ENCODE measurements around the gene KDM4C.
A peak's percentile ranks its signal among the peaks of the same experiment; 100 is the strongest.

The KDM4C gene

DNA sequence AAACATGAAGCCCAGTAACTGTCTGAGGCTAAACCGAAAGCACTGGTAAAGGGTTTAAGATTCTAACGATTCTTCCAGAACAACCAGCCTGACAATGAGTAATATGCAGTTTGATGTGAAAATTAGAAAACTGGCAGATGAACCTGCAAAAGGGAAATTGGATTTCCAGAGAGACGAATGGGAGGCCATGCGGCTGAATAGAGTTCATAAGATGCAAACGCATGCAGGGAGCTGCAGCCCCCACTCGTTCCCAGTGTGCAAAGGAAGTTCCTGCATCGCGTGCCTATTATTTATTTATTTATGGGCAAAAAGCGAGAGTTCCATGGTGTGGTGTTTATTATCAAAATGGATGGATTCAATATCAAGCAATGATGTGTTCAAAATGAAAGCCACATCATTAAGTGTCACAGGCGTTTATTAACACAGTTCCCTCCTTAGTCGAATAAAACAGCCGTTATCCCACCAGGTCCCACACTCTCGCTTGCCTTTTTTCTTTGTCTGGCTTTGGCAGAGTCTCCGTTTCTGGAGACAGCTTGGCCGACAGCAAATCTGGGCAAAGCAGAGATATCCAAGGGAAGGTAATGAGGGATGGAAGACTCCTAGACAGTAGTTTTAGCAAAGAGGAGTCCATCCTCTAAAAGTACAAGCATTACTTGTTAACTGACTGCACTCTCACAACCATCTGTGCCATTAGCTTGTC is 451.4 kb downstream of the KDM4C start:
- no CpG with 5 or more reads among the region's 15 CpGs for WGBS (ENCODE audit: extremely low coverage, insufficient coverage, low lambda C conversion rate)
- Histone ChIP-seq H3K27ac (ENCODE audit: low read depth, low read length) (no peak overlapping the region), H3K36me3 (ENCODE audit: control insufficient read depth, insufficient read depth, low read length) (no peaks in the 10 kb centered on the region), H3K4me2 (ENCODE audit: low read length) (no peak overlapping the region), H4K5ac (ENCODE audit: low read length) (no peak overlapping the region), H4K8ac (ENCODE audit: low read depth, low read length) (no peak overlapping the region), H3K4me1 (ENCODE audit: control insufficient read depth, low read depth, low read length) (no peaks in the 10 kb centered on the region), H2BK120ac (ENCODE audit: low read depth, low read length) (no peak overlapping the region), H3K56ac (ENCODE audit: low read length) (no peak overlapping the region), H3K23ac (ENCODE audit: low read length) (no peak overlapping the region), H3K9ac (ENCODE audit: low read length) (no peak overlapping the region), H3K27me3 (ENCODE audit: insufficient read depth, low read length, poor library complexity) (no peaks in the 10 kb centered on the region), H3K18ac (ENCODE audit: low read length) (no peak overlapping the region), H3K4me3 (ENCODE audit: low read length) (no peak overlapping the region), H3K79me1 (ENCODE audit: low read length) (no peaks in the 10 kb centered on the region), H2BK5ac (ENCODE audit: low read length) (no peak overlapping the region), H3K4ac (ENCODE audit: low read depth, low read length) (no peak overlapping the region), H3K79me2 (ENCODE audit: control insufficient read depth, insufficient read depth, low read length) (no peaks in the 10 kb centered on the region), H2AK5ac (ENCODE audit: low read length) (no peak overlapping the region), H2BK15ac (replicated peaks; ENCODE audit: low read depth) (no peak overlapping the region)
- DNase-seq = no peak

DNA sequence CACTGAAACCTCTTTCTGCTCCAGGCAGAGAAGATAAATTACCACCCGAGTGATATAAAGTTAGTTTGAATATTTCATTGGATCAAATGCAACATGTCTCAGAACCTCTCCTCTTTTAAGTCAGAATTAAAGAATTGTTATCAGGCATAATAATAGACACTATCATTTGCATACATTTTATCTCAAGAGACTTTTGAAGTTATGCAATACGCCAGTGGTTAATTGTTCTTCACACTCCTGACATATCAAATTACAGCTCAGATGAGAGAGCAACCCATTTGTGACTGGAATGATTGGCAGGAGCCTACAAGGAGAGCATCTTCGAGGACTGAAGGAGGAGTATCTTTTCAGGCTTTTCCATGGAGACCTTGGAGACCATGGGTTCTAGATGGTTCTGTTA is 452.2 kb downstream of the KDM4C start:
- no peak for DNase-seq
- Histone ChIP-seq H3K79me1 (ENCODE audit: low read length) (no peaks in the 10 kb centered on the region), H3K4me2 (ENCODE audit: low read length) (no peak overlapping the region), H3K4me1 (ENCODE audit: control insufficient read depth, low read depth, low read length) (no peaks in the 10 kb centered on the region), H4K8ac (ENCODE audit: low read depth, low read length) (no peak overlapping the region), H3K23ac (ENCODE audit: low read length) (no peak overlapping the region), H3K4ac (ENCODE audit: low read depth, low read length) (no peak overlapping the region), H3K9ac (ENCODE audit: low read length) (no peak overlapping the region), H4K5ac (ENCODE audit: low read length) (no peak overlapping the region), H3K79me2 (ENCODE audit: control insufficient read depth, insufficient read depth, low read length) (no peaks in the 10 kb centered on the region), H2BK120ac (ENCODE audit: low read depth, low read length) (no peak overlapping the region), H3K27me3 (ENCODE audit: insufficient read depth, low read length, poor library complexity) (no peaks in the 10 kb centered on the region), H2BK5ac (ENCODE audit: low read length) (no peak overlapping the region), H2BK15ac (replicated peaks; ENCODE audit: low read depth) (no peak overlapping the region), H2AK5ac (ENCODE audit: low read length) (no peak overlapping the region), H3K36me3 (ENCODE audit: control insufficient read depth, insufficient read depth, low read length) (no peaks in the 10 kb centered on the region), H3K18ac (ENCODE audit: low read length) (no peak overlapping the region), H3K4me3 (ENCODE audit: low read length) (no peak overlapping the region), H3K56ac (ENCODE audit: low read length) (no peak overlapping the region), H3K27ac (ENCODE audit: low read depth, low read length) (no peak overlapping the region)
- WGBS (ENCODE audit: extremely low coverage, insufficient coverage, low lambda C conversion rate) = no CpG with 5 or more reads among the region's 3 CpGs

DNA sequence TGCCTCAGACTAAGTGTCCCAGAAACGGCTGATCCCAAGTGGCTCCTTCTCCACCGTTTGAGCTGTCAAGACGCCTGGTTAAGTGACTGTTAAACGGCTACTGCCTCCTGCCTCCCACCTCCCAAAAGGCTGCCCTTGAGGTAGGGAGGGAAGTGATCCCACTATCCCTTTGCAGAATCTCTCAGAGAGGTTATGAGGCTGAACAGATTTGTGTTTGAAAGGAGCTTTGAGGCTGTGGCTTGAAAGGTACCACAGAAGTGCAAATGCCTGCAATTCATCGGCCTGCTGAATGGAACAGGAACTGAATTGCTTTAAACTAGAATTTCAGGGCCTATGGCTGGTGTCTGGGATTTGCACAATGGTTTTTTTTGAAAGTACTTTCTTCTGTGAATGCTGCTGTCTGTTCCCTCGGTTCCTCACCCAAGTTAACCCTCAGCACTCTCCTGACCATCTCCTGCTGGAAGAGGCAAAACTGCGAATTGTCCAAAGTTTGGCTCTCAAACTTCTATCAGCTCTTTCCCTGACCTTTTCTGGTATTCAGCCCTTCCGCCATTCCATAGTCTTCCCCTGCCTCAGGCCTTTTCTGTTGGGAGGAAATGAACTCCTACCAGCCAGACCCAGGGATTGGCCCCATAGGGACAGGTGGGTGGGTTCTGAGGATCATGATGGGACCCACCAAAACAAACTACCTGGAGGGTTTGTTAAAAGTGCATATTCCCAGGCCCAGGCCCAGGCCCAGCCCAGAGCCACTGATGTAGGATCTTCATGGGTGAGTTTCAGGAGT is 453.3 kb downstream of the KDM4C start:
- no peak overlapping the region for H3K56ac ChIP-seq (ENCODE audit: low read length)

DNA sequence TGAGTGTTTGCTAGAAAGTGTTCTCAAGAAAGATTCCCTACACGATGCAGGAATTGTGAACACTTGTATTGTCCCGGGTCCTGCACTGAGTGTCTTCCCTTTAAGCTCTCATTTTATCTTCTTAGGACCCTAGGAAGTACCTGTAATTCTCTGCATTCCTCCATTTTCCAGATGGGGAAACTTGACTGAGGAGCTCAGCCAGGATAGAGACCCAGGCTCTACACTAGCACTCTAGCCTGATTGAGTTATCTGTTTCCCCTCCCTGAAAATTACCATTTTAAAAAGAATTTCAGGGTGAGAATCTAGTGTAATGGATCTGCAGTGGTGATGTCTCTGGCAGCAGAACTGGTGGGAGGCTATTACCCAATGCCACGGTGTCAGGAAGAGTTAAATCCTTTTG is 453.9 kb downstream of the KDM4C start:
- H3K27ac ChIP-seq (ENCODE audit: low read depth, low read length) = no peak overlapping the region
- H2BK120ac ChIP-seq (ENCODE audit: low read depth, low read length) = no peak overlapping the region
- no peak overlapping the region for H2AK5ac ChIP-seq (ENCODE audit: low read length)
- no peaks in the 10 kb centered on the region for H3K79me1 ChIP-seq (ENCODE audit: low read length)
- H2BK15ac ChIP-seq (replicated peaks; ENCODE audit: low read depth) = no peak overlapping the region
- H4K8ac ChIP-seq (ENCODE audit: low read depth, low read length) = no peak overlapping the region
- no peak overlapping the region for H3K23ac ChIP-seq (ENCODE audit: low read length)
- no peaks in the 10 kb centered on the region for H3K79me2 ChIP-seq (ENCODE audit: control insufficient read depth, insufficient read depth, low read length)
- H2BK5ac ChIP-seq (ENCODE audit: low read length) = no peak overlapping the region
- H3K4me1 ChIP-seq (ENCODE audit: control insufficient read depth, low read depth, low read length) = no peaks in the 10 kb centered on the region
- no peak overlapping the region for H3K4me3 ChIP-seq (ENCODE audit: low read length)
- no peak for DNase-seq
- H3K4me2 ChIP-seq (ENCODE audit: low read length) = no peak overlapping the region
- no peak overlapping the region for H3K18ac ChIP-seq (ENCODE audit: low read length)
- WGBS (ENCODE audit: extremely low coverage, insufficient coverage, low lambda C conversion rate) = no CpG with 5 or more reads among the region's 3 CpGs
- no peak overlapping the region for H3K4ac ChIP-seq (ENCODE audit: low read depth, low read length)
- H3K36me3 ChIP-seq (ENCODE audit: control insufficient read depth, insufficient read depth, low read length) = no peaks in the 10 kb centered on the region
- no peak overlapping the region for H3K56ac ChIP-seq (ENCODE audit: low read length)
- no peak overlapping the region for H4K5ac ChIP-seq (ENCODE audit: low read length)
- H3K9ac ChIP-seq (ENCODE audit: low read length) = no peak overlapping the region
- H3K27me3 ChIP-seq (ENCODE audit: insufficient read depth, low read length, poor library complexity) = no peaks in the 10 kb centered on the region

More for the DNA sequence above, 453.3 kb downstream of the KDM4C start:
- Histone ChIP-seq H3K27ac (ENCODE audit: low read depth, low read length) (no peak overlapping the region), H4K8ac (ENCODE audit: low read depth, low read length) (no peak overlapping the region), H3K36me3 (ENCODE audit: control insufficient read depth, insufficient read depth, low read length) (no peaks in the 10 kb centered on the region), H3K4me1 (ENCODE audit: control insufficient read depth, low read depth, low read length) (no peaks in the 10 kb centered on the region), H3K18ac (ENCODE audit: low read length) (peak overlapping the region; percentile 66), H2BK15ac (replicated peaks; ENCODE audit: low read depth) (no peak overlapping the region), H3K23ac (ENCODE audit: low read length) (no peak overlapping the region), H3K4me2 (ENCODE audit: low read length) (no peak overlapping the region), H2BK5ac (ENCODE audit: low read length) (no peak overlapping the region), H4K5ac (ENCODE audit: low read length) (no peak overlapping the region), H3K79me2 (ENCODE audit: control insufficient read depth, insufficient read depth, low read length) (no peaks in the 10 kb centered on the region), H3K79me1 (ENCODE audit: low read length) (no peaks in the 10 kb centered on the region), H3K27me3 (ENCODE audit: insufficient read depth, low read length, poor library complexity) (no peaks in the 10 kb centered on the region), H3K4ac (ENCODE audit: low read depth, low read length) (no peak overlapping the region), H2AK5ac (ENCODE audit: low read length) (no peak overlapping the region), H3K4me3 (ENCODE audit: low read length) (no peak overlapping the region), H3K9ac (ENCODE audit: low read length) (no peak overlapping the region), H2BK120ac (ENCODE audit: low read depth, low read length) (no peak overlapping the region)
- whole genome bisulfite sequencing (ENCODE audit: extremely low coverage, insufficient coverage, low lambda C conversion rate) = no CpG with 5 or more reads among the region's 8 CpGs
- DNase-seq = no peak

DNA sequence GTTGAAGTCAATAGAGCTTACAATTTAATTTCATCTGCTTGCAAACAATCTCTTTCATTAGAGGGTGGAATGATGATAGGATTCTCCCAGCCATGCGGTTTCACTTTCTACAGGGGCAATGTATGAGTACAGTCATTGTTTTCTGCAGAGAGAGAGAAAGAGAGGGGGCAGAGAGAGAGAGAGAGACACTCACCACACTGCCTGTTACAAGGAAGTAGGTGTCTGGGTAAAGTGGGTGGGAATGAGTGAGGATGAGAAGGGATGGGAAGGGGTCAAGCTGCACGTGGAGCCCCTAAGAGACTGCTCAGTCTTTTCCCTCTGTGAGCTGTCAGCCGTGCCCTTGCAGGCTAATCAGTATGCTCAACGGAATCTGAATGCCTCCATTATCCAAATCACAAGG is 454.3 kb downstream of the KDM4C start:
- Histone ChIP-seq H3K27me3 (ENCODE audit: insufficient read depth, low read length, poor library complexity) (no peaks in the 10 kb centered on the region), H3K18ac (ENCODE audit: low read length) (no peak overlapping the region), H3K9ac (ENCODE audit: low read length) (no peak overlapping the region), H4K5ac (ENCODE audit: low read length) (no peak overlapping the region), H3K4me3 (ENCODE audit: low read length) (no peak overlapping the region), H4K8ac (ENCODE audit: low read depth, low read length) (no peak overlapping the region), H3K36me3 (ENCODE audit: control insufficient read depth, insufficient read depth, low read length) (no peaks in the 10 kb centered on the region), H2BK15ac (replicated peaks; ENCODE audit: low read depth) (no peak overlapping the region), H2BK120ac (ENCODE audit: low read depth, low read length) (no peak overlapping the region), H3K4me1 (ENCODE audit: control insufficient read depth, low read depth, low read length) (no peaks in the 10 kb centered on the region), H2AK5ac (ENCODE audit: low read length) (no peak overlapping the region), H3K79me2 (ENCODE audit: control insufficient read depth, insufficient read depth, low read length) (no peaks in the 10 kb centered on the region), H3K27ac (ENCODE audit: low read depth, low read length) (no peak overlapping the region), H3K4ac (ENCODE audit: low read depth, low read length) (no peak overlapping the region), H3K56ac (ENCODE audit: low read length) (no peak overlapping the region), H3K23ac (ENCODE audit: low read length) (no peak overlapping the region), H3K4me2 (ENCODE audit: low read length) (no peak overlapping the region), H3K79me1 (ENCODE audit: low read length) (no peaks in the 10 kb centered on the region), H2BK5ac (ENCODE audit: low read length) (no peak overlapping the region)
- WGBS (ENCODE audit: extremely low coverage, insufficient coverage, low lambda C conversion rate) = no CpG with 5 or more reads among the region's 4 CpGs
- no peak for DNase-seq

All from mesendoderm (in vitro differentiated cells).